GM12878 (cell line): ENCODE results near the gene EI24. TPM values are rescaled to one million over a fixed set of nuclear protein-coding genes. Genes with fewer than 3 reads are reported as not detected.
A peak's percentile ranks its signal among the peaks of the same experiment; 100 is the strongest.

Experiments used
- ASH2L ChIP-seq: fragments of 300-600, 200-600 bp; sonication (generic); IDR thresholded peaks from 2 replicates; pipeline ENCODE4 v1.6.1; 2017; ENCODE audit warnings: low read depth, mild to moderate bottlenecking, borderline replicate concordance
- BRCA1 ChIP-seq: IDR thresholded peaks from 2 replicates; pipeline ENCODE4 v1.6.1; 2011; ENCODE audit warnings: low read depth, low read length, improper control_type of control experiment
- CBFB ChIP-seq: IDR thresholded peaks from 2 replicates; pipeline ENCODE4 v1.6.1; 2016; ENCODE audit warnings: antibody characterized with exemption, low read depth
- CBX5 ChIP-seq: sonication (generic); IDR thresholded peaks from 2 replicates; pipeline ENCODE4 v1.6.1; 2016; ENCODE audit warnings: low read depth, moderate library complexity, mild to moderate bottlenecking, inconsistent platforms
- CREM ChIP-seq: IDR thresholded peaks from 2 replicates; pipeline ENCODE4 v1.6.1; 2014; ENCODE audit warnings: antibody characterized with exemption, low read depth
- GABPA ChIP-seq: IDR thresholded peaks from 2 replicates; pipeline ENCODE4 v1.6.1; 2014; ENCODE audit warnings: antibody characterized with exemption, low read depth, mild to moderate bottlenecking, inconsistent platforms
- IRF4 ChIP-seq: IDR thresholded peaks from 2 replicates; pipeline ENCODE4 v1.6.1; 2011; ENCODE audit warnings: low read depth, low read length
- MEF2A ChIP-seq: IDR thresholded peaks from 2 replicates; pipeline ENCODE4 v1.6.1; 2011; ENCODE audit warnings: low read depth, mild to moderate bottlenecking, low read length, moderate library complexity; ENCODE audit not compliant: insufficient read depth
- NR2F1 ChIP-seq: fragments of 450-650 bp; conservative IDR thresholded peaks from 2 replicates; pipeline ENCODE4 v1.6.1; 2017; ENCODE audit warnings: mild to moderate bottlenecking
- POLR2A ChIP-seq: IDR thresholded peaks from 2 replicates; pipeline ENCODE4 v1.6.1; 2011; ENCODE audit warnings: low read depth, mild to moderate bottlenecking, low read length
- POLR2AphosphoS2 ChIP-seq: IDR thresholded peaks from 2 replicates; pipeline ENCODE4 v1.6.1; 2011; ENCODE audit warnings: low read depth, mild to moderate bottlenecking, low read length, improper control_type of control experiment, moderate library complexity
- POLR2AphosphoS5 ChIP-seq: IDR thresholded peaks from 2 replicates; pipeline ENCODE4 v1.6.1; 2011; ENCODE audit warnings: mild to moderate bottlenecking, low read length, inconsistent platforms
- SIN3A ChIP-seq: IDR thresholded peaks from 2 replicates; pipeline ENCODE4 v1.6.1; 2012; ENCODE audit warnings: low read depth, low read length, improper control_type of control experiment
- SMAD5 ChIP-seq: IDR thresholded peaks from 2 replicates; pipeline ENCODE4 v1.6.1; 2016; ENCODE audit warnings: antibody characterized with exemption, low read depth
- SMC3 ChIP-seq: IDR thresholded peaks from 2 replicates; pipeline ENCODE4 v1.6.1; 2011; ENCODE audit warnings: low read length, improper control_type of control experiment, borderline replicate concordance
- SPI1 ChIP-seq: IDR thresholded peaks from 2 replicates; pipeline ENCODE4 v1.6.1; 2011; ENCODE audit warnings: low read depth, mild to moderate bottlenecking, low read length, moderate library complexity, borderline replicate concordance; ENCODE audit not compliant: insufficient read depth
- SREBF2 ChIP-seq: IDR thresholded peaks from 2 replicates; pipeline ENCODE4 v1.6.1; 2012; ENCODE audit warnings: mild to moderate bottlenecking, low read length
- STAT3 ChIP-seq: IDR thresholded peaks from 2 replicates; pipeline ENCODE4 v1.6.1; 2011; ENCODE audit warnings: low read depth, low read length, improper control_type of control experiment
- SUPT20H ChIP-seq: IDR thresholded peaks from 2 replicates; pipeline ENCODE4 v1.6.1; 2011; ENCODE audit warnings: low read depth, mild to moderate bottlenecking, low read length, moderate library complexity, borderline replicate concordance; ENCODE audit not compliant: control insufficient read depth
- YBX1 ChIP-seq: fragments of 450-650 bp; IDR thresholded peaks from 2 replicates; pipeline ENCODE4 v1.6.1; 2016; ENCODE audit warnings: antibody characterized with exemption
- ZNF622 ChIP-seq: fragments of 450-650 bp; IDR thresholded peaks from 2 replicates; pipeline ENCODE4 v1.6.1; 2017; ENCODE audit warnings: mild to moderate bottlenecking, inconsistent platforms
- polyA plus RNA-seq, 11 experiments: library from polyadenylated mRNA; depleted of rRNA in 4 of 11; unstranded in 6 of 11; stranded (reverse) in 5 of 11; fragments of >200 nt; fragmentation: Nextera tagmentation in 4 of 11; fragmentation: Illumina TruSeq in 1 of 11; extraction: Ambion mirVana in 4 of 11; extraction: Trizol in 1 of 11; gene quantifications; 1 replicate in 1 of 11; 2 replicates in 10 of 11; pipeline versions ENCODE4 v1.2.1 to v1.2.3, GENCODE V29; 2011 to 2016; ENCODE audit warnings: inconsistent platforms in 2 of 11, missing spikeins in 2 of 11, low read depth in 1 of 11
- total RNA-seq, 4 experiments: library from RNA; depleted of rRNA in 3 of 4; stranded (reverse); fragments of >200 nt in 3 of 4; fragmentation: Illumina TruSeq in 1 of 4; extraction: Trizol in 1 of 4; gene quantifications; 2 replicates each; pipeline versions ENCODE4 v1.2.1 to v1.2.3, GENCODE V29; 2013 to 2021
- TF ChIP-seq, protein P1 (sequence below): IDR thresholded peaks from 2 replicates; pipeline ENCODE4 v1.6.1; 2012; ENCODE audit warnings: low read length, inconsistent platforms
- TF ChIP-seq, protein P2 (sequence below): fragments of 450-650 bp; IDR thresholded peaks from 2 replicates; pipeline ENCODE4 v1.6.1; 2017; ENCODE audit warnings: mild to moderate bottlenecking
- TF ChIP-seq, protein P3 (sequence below): fragments of 450-650 bp; IDR thresholded peaks from 2 replicates; pipeline ENCODE4 v1.6.1; 2018; ENCODE audit warnings: mild to moderate bottlenecking, low read depth, moderate library complexity; ENCODE audit not compliant: partially characterized antibody
- TF ChIP-seq, protein P4 (sequence below): IDR thresholded peaks from 2 replicates; pipeline ENCODE4 v1.6.1; 2011; ENCODE audit warnings: borderline replicate concordance, low read depth, mild to moderate bottlenecking, moderate library complexity, mixed read lengths, low read length; ENCODE audit not compliant: insufficient read depth; ENCODE audit errors: extremely low read length

Gene EI24
- total and polyA plus RNA-seq, 10 of the 15 experiments (the other 5 are each of a cell fraction or from before 2014, with no cell fraction given): 20.3 to 127 (median 70.4) TPM

DNA sequence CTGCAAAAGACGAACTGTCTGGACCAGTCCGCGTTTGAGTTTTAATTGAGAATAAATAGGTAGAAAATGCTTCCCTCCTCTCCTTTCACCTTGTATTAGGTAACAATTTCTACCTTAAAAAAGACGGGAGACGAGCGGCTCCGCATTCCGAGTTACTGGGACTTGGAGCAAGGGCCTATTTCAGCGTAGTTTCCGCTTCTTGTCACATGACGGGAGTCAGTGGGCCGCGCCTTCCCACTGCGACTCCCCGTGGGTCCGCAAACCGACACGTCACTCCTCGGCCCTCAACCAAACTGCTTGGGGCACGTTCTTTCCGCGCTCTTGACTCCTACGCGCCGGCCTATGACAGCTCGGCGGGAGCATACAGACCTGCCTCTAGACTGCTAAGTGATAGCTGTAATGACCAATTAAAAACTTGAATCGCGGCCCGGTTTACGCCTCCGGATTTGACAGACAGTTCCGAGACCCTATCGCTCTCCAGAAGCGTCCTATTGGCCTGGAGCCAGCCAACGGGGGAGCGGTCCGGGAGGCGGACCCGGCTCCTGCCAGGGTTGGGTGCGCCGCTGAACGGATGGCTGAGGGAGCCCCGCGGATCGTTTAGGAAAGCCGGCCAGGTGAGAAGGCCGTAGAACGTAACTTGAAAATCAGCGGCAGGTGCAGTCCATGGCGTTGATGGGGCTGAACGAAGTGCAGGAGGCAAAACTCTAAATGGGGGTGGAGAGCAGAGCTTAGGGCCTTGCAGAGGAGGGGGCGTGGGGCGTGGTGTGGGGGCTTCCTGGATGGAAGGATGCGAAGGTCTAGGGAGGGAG is 23.2 kb downstream of the EI24 start, which contains the start of gene STT3A (continued):
- TF ChIP-seq CBFB (peak; percentile 25; the same call in 1 of the 2 replicates), GABPA (peak; percentile 79), SMAD5 (peak; percentile 58), SMC3 (no peak), POLR2AphosphoS5 (peak; percentile 93), POLR2AphosphoS2 (no peak), YBX1 (no peak), NR2F1 (no peak; the same call in 1 of the 2 replicates), CREM (peak; percentile 95), BRCA1 (peak; percentile 15; the same call in 1 of the 2 replicates), MEF2A (no peak), CBX5 (0 out of 2 replicates have a peak, but pooled peaks have one; percentile 67), STAT3 (no peak), ASH2L (no peak), SPI1 (no peak), SIN3A (no peak; the same call in 1 of the 2 replicates), ZNF622 (peak; percentile 96), IRF4 (no peak), SUPT20H (no peak), SREBF2 (no peak), POLR2A (peak; percentile 84)
- TF ChIP-seq, protein P1, sequence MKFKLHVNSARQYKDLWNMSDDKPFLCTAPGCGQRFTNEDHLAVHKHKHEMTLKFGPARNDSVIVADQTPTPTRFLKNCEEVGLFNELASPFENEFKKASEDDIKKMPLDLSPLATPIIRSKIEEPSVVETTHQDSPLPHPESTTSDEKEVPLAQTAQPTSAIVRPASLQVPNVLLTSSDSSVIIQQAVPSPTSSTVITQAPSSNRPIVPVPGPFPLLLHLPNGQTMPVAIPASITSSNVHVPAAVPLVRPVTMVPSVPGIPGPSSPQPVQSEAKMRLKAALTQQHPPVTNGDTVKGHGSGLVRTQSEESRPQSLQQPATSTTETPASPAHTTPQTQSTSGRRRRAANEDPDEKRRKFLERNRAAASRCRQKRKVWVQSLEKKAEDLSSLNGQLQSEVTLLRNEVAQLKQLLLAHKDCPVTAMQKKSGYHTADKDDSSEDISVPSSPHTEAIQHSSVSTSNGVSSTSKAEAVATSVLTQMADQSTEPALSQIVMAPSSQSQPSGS: peak; percentile 74
- TF ChIP-seq, protein P2, sequence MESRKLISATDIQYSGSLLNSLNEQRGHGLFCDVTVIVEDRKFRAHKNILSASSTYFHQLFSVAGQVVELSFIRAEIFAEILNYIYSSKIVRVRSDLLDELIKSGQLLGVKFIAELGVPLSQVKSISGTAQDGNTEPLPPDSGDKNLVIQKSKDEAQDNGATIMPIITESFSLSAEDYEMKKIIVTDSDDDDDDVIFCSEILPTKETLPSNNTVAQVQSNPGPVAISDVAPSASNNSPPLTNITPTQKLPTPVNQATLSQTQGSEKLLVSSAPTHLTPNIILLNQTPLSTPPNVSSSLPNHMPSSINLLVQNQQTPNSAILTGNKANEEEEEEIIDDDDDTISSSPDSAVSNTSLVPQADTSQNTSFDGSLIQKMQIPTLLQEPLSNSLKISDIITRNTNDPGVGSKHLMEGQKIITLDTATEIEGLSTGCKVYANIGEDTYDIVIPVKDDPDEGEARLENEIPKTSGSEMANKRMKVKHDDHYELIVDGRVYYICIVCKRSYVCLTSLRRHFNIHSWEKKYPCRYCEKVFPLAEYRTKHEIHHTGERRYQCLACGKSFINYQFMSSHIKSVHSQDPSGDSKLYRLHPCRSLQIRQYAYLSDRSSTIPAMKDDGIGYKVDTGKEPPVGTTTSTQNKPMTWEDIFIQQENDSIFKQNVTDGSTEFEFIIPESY: 0 out of 2 replicates have a peak, but pooled peaks have one; percentile 7
- TF ChIP-seq, protein P3, sequence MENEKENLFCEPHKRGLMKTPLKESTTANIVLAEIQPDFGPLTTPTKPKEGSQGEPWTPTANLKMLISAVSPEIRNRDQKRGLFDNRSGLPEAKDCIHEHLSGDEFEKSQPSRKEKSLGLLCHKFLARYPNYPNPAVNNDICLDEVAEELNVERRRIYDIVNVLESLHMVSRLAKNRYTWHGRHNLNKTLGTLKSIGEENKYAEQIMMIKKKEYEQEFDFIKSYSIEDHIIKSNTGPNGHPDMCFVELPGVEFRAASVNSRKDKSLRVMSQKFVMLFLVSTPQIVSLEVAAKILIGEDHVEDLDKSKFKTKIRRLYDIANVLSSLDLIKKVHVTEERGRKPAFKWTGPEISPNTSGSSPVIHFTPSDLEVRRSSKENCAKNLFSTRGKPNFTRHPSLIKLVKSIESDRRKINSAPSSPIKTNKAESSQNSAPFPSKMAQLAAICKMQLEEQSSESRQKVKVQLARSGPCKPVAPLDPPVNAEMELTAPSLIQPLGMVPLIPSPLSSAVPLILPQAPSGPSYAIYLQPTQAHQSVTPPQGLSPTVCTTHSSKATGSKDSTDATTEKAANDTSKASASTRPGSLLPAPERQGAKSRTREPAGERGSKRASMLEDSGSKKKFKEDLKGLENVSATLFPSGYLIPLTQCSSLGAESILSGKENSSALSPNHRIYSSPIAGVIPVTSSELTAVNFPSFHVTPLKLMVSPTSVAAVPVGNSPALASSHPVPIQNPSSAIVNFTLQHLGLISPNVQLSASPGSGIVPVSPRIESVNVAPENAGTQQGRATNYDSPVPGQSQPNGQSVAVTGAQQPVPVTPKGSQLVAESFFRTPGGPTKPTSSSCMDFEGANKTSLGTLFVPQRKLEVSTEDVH: peak; percentile 59
- TF ChIP-seq, protein P4, sequence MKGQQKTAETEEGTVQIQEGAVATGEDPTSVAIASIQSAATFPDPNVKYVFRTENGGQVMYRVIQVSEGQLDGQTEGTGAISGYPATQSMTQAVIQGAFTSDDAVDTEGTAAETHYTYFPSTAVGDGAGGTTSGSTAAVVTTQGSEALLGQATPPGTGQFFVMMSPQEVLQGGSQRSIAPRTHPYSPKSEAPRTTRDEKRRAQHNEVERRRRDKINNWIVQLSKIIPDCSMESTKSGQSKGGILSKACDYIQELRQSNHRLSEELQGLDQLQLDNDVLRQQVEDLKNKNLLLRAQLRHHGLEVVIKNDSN: peak; percentile 88
